Spleen (tissue), 13 donors: Measurements from ENCODE around the gene BLTP1. TPM values are rescaled to one million over a fixed set of nuclear protein-coding genes. Genes with fewer than 3 reads are reported as not detected.
"Not testable (repeated sequence)": the region's sequence is repeated elsewhere in the genome, so short reads cannot be mapped to it uniquely, and the experiment has no call there.

Experiments
- DNase-seq: peaks from one replicate; pipeline ENCODE4 v3.0.0-alpha.2; 2020
- H3K27ac ChIP-seq, 8 donors: fragments of 200-600 bp; sonication (generic) in 7 of 8; 1 replicate in 4 of 8; 2 replicates in 4 of 8; pipeline versions ENCODE4 v1.5.0 to v1.8.0; 2016 to 2021; ENCODE audit warnings: inconsistent platforms in 4 of 8, mild to moderate bottlenecking in 4 of 8, moderate library complexity in 1 of 8
- H3K27me3 ChIP-seq, 7 donors: fragments of 200-600 bp; sonication (generic) in 6 of 7; replicated peaks in 1 of 7; 1 replicate in 4 of 7; 2 replicates in 3 of 7; pipeline versions ENCODE4 v1.5.0 to v1.8.0; 2016 to 2021; ENCODE audit warnings: inconsistent platforms in 3 of 7, mild to moderate bottlenecking in 1 of 7
- H3K36me3 ChIP-seq, 6 donors: fragments of 200-600 bp; sonication (generic) in 5 of 6; 1 replicate in 4 of 6; 2 replicates in 2 of 6; pipeline versions ENCODE4 v1.5.0 to v1.8.0; 2016 to 2021; ENCODE audit warnings: inconsistent platforms in 2 of 6
- H3K4me1 ChIP-seq, 6 donors: fragments of 200-600 bp; sonication (generic) in 5 of 6; 1 replicate in 3 of 6; 2 replicates in 3 of 6; pipeline versions ENCODE4 v1.5.0 to v1.8.0; 2016 to 2021; ENCODE audit warnings: inconsistent platforms in 3 of 6
- H3K4me3 ChIP-seq, 8 donors: fragments of 200-600 bp; sonication (generic) in 7 of 8; 1 replicate in 4 of 8; 2 replicates in 4 of 8; pipeline versions ENCODE4 v1.5.0 to v1.8.0; 2016 to 2021; ENCODE audit warnings: inconsistent platforms in 4 of 8, mild to moderate bottlenecking in 4 of 8, moderate library complexity in 2 of 8
- H3K9me3 ChIP-seq, 8 donors: fragments of 200-600 bp; sonication (generic) in 7 of 8; 1 replicate in 4 of 8; 2 replicates in 4 of 8; pipeline versions ENCODE4 v1.5.0 to v1.8.0; 2016 to 2021; ENCODE audit warnings: inconsistent platforms in 4 of 8
- POLR2A ChIP-seq, 3 donors: fragments of 450-650 bp; IDR thresholded peaks; one replicate each; pipeline ENCODE4 v1.5.1; 2017; ENCODE audit warnings: antibody characterized with exemption in 3 of 3, mild to moderate bottlenecking in 1 of 3
- POLR2AphosphoS5 ChIP-seq, 3 donors: sonication (generic); formaldehyde crosslinking; IDR thresholded peaks; one replicate each; pipeline ENCODE4 v1.5.1; 2017; ENCODE audit warnings: antibody characterized with exemption in 3 of 3
- WGBS, 5 donors: extraction: QIAGEN DNeasy Blood & Tissue Kit in 3 of 5; methylation state at CpG; one replicate each; pipeline versions ENCODE4 v1.1.5 to v1.1.7; 2013 to 2018; 5-methylcytosine and 5-hydroxymethylcytosine counted together
- intact Hi-C: fragments of 100-400 bp; cut with DNase I; formaldehyde crosslinking; loops from one replicate; pipeline ENCODE4 v1.15.0; 2023; ENCODE audit warnings: low total_unique reads
- long read RNA-seq, 2 donors: transcript quantifications; one replicate each; lab custom pipeline, GENCODE V29; 2026
- polyA plus RNA-seq, 3 donors: library from polyadenylated mRNA; stranded (reverse); fragments of 200-250 nt; gene quantifications; one replicate each; pipeline ENCODE4 v1.2.1, GENCODE V29; 2013
- total RNA-seq, 7 donors: library from RNA; depleted of rRNA in 3 of 7; stranded (reverse); fragments of >200 nt in 3 of 7; fragmentation: NEBNext Ultra II Directional in 4 of 7; extraction: Animal tissue kit (Norgen Biotek cat#: 25700) in 4 of 7; gene quantifications; one replicate each; pipeline versions ENCODE4 v1.1.0 to v1.2.1, GENCODE V29; 2016 to 2021
- TF ChIP-seq, protein P1 (sequence below), 11 experiments: fragments of 200-600 bp in 7 of 11; fragments of 450-650 bp in 4 of 11; sonication (generic) in 4 of 11; IDR thresholded peaks in 8 of 11; conservative IDR thresholded peaks in 3 of 11; 1 replicate in 7 of 11; 2 replicates in 4 of 11; pipeline versions ENCODE4 v1.4.0 to v1.8.0; 2016 to 2021; ENCODE audit warnings: antibody characterized with exemption in 11 of 11, inconsistent platforms in 4 of 11, mild to moderate bottlenecking in 1 of 11
- donor health status: healthy with polysubstance abuse.
- donor health status: DM: no; HTN: no; CAD: no; lungs with moderate emphysema.
- donor health status: DM: no; HTN: no; CAD: no.
- donor health status: Bipolar disorder and iron deficiency.
- donor health status: healthy.
- donor health status: DM: no; HTN: no; CAD: no.
- donor health status: DM: yes; HTN: yes; CAD: no.

BLTP1 gene, protein sequence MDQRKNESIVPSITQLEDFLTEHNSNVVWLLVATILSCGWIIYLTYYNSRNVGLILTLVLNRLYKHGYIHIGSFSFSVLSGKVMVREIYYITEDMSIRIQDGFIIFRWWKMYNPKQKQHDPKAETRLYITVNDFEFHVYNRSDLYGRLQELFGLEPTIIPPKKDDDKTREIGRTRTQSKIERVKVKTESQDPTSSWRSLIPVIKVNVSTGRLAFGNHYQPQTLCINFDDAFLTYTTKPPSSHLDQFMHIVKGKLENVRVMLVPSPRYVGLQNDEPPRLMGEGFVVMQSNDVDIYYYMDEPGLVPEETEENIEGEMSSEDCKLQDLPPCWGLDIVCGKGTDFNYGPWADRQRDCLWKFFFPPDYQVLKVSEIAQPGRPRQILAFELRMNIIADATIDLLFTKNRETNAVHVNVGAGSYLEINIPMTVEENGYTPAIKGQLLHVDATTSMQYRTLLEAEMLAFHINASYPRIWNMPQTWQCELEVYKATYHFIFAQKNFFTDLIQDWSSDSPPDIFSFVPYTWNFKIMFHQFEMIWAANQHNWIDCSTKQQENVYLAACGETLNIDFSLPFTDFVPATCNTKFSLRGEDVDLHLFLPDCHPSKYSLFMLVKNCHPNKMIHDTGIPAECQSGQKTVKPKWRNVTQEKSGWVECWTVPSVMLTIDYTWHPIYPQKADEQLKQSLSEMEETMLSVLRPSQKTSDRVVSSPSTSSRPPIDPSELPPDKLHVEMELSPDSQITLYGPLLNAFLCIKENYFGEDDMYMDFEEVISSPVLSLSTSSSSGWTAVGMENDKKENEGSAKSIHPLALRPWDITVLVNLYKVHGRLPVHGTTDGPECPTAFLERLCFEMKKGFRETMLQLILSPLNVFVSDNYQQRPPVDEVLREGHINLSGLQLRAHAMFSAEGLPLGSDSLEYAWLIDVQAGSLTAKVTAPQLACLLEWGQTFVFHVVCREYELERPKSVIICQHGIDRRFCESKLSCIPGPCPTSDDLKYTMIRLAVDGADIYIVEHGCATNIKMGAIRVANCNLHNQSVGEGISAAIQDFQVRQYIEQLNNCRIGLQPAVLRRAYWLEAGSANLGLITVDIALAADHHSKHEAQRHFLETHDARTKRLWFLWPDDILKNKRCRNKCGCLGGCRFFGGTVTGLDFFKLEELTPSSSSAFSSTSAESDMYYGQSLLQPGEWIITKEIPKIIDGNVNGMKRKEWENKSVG (N-terminal part only)
- total RNA-seq (100 to 1,000 TPM in 4 of 7 donors, 10 to 100 TPM in 3; 72.7 to 202 (median 104) TPM), polyA plus RNA-seq (10 to 100 TPM; 15.4 to 24.0 (median 15.4) TPM)
- long read RNA-seq, donor 1, partial matches to known transcripts, result 22 of 23 reads
- long read RNA-seq, donor 1, other reads (novel, unspliced or antisense), result 0 of 23 reads
- long read RNA-seq, donor 2, partial matches to known transcripts, result 10 of 10 reads
- long read RNA-seq, donor 2, other reads (novel, unspliced or antisense), result 0 of 10 reads

GRCh38 chr4:122151982-122152710 is at the start of gene BLTP1:
BLTP1 (plus strand) TSS chr4:122152331; CDS start chr4:122170648, 18,317 bp downstream.
- Histone ChIP-seq H3K27me3 (no peaks in the 10 kb centered on the region), H3K9me3 (no peaks in the 10 kb centered on the region), H3K4me3 (peak within 1 kb of the TSS; percentile 65 to 86 (median 80)), H3K4me1 (peaks cover 12 to 66% (median 50%) of the 10 kb centered on the region in 6 donors), H3K27ac (peak within 1 kb of the TSS; percentile 92 to 96 (median 95)), H3K36me3 (peaks cover 0 to 30% (median 0%) of the 10 kb centered on the region in 6 donors)
- intact Hi-C loops, result no loop called here
- peak; percentile 97 for DNase-seq
- WGBS, 5 donors, result 0 to 1% (median 0%) methylated on average over 27 to 53 of the region's 53 CpGs
- TF ChIP-seq, protein P1, sequence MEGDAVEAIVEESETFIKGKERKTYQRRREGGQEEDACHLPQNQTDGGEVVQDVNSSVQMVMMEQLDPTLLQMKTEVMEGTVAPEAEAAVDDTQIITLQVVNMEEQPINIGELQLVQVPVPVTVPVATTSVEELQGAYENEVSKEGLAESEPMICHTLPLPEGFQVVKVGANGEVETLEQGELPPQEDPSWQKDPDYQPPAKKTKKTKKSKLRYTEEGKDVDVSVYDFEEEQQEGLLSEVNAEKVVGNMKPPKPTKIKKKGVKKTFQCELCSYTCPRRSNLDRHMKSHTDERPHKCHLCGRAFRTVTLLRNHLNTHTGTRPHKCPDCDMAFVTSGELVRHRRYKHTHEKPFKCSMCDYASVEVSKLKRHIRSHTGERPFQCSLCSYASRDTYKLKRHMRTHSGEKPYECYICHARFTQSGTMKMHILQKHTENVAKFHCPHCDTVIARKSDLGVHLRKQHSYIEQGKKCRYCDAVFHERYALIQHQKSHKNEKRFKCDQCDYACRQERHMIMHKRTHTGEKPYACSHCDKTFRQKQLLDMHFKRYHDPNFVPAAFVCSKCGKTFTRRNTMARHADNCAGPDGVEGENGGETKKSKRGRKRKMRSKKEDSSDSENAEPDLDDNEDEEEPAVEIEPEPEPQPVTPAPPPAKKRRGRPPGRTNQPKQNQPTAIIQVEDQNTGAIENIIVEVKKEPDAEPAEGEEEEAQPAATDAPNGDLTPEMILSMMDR (IDR thresholded peaks at IDR 0.05 in 8 of 11, conservative IDR thresholded peaks at IDR 0.05 in 3 of 11), result peak in 2 of 11 experiments; percentile 14 to 24
- peak in 2 of 3 donors; percentile 27 to 40 for TF ChIP-seq POLR2A (IDR thresholded peaks at IDR 0.05)
- peak; percentile 88 to 95 (median 90) for TF ChIP-seq POLR2AphosphoS5 (IDR thresholded peaks at IDR 0.05)

DNA sequence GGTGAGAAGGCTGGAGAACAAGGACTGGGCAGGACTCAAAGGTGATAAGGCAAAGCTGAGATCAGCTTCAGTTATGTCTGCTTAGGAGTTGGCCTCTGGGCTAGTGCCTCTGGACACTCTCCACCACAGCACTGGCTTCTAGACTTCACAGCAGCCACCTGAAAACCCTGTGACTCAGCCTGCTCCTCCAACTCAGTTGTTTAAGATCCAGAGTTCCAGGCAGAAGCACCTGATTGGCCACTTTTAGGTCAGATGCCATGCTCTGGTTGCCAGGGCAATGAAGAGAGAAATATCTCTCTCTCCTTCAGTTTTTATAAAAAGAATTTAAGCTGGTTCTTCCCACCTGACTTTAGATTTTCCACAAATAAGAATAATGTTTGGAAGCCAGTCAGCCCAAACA is 47.9 kb upstream of the BLTP1 start:
- DNase-seq, result no peak
- Histone ChIP-seq H3K27ac (no peak overlapping the region), H3K27me3 (peaks cover 0 to 4% (median 0%) of the 10 kb centered on the region in 7 donors), H3K36me3 (no peaks in the 10 kb centered on the region), H3K4me3 (no peak overlapping the region), H3K9me3 (no peaks in the 10 kb centered on the region), H3K4me1 (no peaks in the 10 kb centered on the region)
- no peak for TF ChIP-seq POLR2A (IDR thresholded peaks at IDR 0.05)
- intact Hi-C loops, result no loop called here

- Histone ChIP-seq H3K27ac (peak overlapping the region in 6 of 8 donors; percentile 11 to 58 (median 45)), H3K4me3 (no peak overlapping the region), H3K9me3 (no peaks in the 10 kb centered on the region), H3K36me3 (no peaks in the 10 kb centered on the region), H3K4me1 (no peaks in the 10 kb centered on the region), H3K27me3 (peaks cover 0 to 4% (median 0%) of the 10 kb centered on the region in 7 donors)
- WGBS, 5 donors, result 39 to 61% (median 53%) methylated on average over 2 of the region's 2 CpGs
- DNase-seq, result no peak
- intact Hi-C loops, result no loop called here
- TF ChIP-seq POLR2AphosphoS5 (IDR thresholded peaks at IDR 0.05) (no peak), POLR2A (IDR thresholded peaks at IDR 0.05) (no peak)
- TF ChIP-seq, protein P1 (IDR thresholded peaks at IDR 0.05 in 8 of 11, conservative IDR thresholded peaks at IDR 0.05 in 3 of 11), result no peak
Observed at GRCh38 chr4:122107680-122108079, 44.5 kb upstream of the BLTP1 start.

DNA sequence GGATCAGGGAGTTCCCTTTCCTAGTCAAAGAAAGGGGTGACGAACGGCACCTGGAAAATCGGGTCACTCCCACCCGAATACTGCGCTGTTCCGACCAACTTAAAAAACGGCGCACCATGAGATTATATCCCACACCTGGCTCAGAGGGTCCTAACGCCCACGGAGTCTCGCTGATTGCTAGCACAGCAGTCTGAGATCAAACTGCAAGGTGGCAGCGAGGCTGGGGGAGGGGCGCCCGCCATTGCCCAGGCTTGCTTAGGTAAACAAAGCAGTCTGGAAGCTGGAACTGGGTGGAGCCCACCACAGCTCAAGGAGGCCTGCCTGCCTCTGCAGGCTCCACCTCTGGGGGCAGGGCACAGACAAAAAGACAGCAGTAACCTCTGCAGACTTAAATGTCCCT is 41.8 kb upstream of the BLTP1 start:
- 88 to 96% (median 94%) methylated on average over 11 to 14 of the region's 14 CpGs for WGBS, 5 donors
- H3K9me3 ChIP-seq, H3K36me3 ChIP-seq, H3K27ac ChIP-seq, H3K4me3 ChIP-seq, H3K27me3 ChIP-seq, DNase-seq, H3K4me1 ChIP-seq, intact Hi-C loops: not testable (repeated sequence)
